A172 (cell line): ENCODE measurements around the gene ANKS3. TPM values are rescaled to one million over a fixed set of nuclear protein-coding genes. Genes with fewer than 3 reads are reported as not detected.

ENCODE experiments used
- DNase-seq: peaks from one replicate; pipeline ENCODE4 v3.0.0-alpha.2; 2015; ENCODE audit warnings: low spot score
- total RNA-seq: library from RNA; depleted of rRNA; stranded (reverse); fragments of >200 nt; shearing (Covaris generic); gene quantifications from 2 replicates; pipeline ENCODE4 v1.2.3, GENCODE V29; 2014

The ANKS3 gene
- total RNA-seq, 1 experiment from 2014 or later, result 19.6 TPM

DNA sequence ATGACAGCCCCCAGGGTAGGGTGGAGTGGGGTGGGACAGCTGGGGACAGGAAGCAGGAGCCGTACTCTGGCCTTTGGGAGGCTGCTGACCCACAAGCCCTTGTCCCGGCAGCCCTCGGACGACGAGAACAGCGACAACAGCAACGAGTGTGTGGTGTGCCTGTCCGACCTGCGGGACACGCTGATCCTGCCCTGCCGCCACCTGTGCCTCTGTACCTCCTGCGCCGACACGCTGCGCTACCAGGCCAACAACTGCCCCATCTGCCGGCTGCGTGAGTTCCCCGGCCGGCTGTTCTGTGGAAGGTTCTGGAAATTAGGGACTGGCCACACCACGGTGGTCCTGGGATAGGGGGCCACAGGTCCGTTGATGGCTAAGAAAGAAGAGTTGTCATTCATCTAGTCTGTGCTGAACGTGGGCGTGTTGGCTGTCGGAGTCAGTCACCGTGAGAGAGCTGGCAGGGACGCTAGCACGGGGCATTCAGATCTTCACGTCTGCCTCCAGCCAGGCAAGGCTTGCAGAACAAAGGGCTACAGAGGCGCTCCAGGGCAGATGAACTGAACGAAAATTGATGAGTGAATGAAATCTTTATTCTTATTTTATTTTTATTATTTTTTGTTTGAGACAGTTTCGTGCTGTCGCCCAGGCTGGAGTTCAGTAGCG is 60.6 kb downstream of the ANKS3 start:
- DNase-seq, result no peak

DNA sequence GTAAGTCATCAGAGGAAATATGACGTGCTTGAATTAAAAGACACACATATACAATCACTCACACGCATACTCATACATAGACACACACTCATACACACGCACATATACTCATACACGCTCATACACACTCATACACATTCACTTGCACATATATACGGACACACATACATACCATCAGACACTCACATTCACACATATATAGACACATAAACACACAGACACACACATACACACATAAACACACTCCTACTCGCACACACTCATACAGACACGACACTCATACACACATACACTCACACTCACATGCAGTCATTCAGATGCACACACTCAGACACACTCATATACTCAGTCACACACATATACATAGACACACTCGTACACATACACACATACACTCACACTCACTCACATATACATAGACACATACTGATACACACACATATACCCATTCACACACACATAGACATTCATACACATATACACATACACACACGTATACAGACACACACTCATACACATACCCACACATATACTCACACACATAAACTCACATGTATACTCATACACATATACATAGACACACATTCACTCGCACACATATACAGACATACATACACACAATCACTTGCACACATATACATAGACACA is 65.6 kb downstream of the ANKS3 start:
- no peak for DNase-seq

DNA sequence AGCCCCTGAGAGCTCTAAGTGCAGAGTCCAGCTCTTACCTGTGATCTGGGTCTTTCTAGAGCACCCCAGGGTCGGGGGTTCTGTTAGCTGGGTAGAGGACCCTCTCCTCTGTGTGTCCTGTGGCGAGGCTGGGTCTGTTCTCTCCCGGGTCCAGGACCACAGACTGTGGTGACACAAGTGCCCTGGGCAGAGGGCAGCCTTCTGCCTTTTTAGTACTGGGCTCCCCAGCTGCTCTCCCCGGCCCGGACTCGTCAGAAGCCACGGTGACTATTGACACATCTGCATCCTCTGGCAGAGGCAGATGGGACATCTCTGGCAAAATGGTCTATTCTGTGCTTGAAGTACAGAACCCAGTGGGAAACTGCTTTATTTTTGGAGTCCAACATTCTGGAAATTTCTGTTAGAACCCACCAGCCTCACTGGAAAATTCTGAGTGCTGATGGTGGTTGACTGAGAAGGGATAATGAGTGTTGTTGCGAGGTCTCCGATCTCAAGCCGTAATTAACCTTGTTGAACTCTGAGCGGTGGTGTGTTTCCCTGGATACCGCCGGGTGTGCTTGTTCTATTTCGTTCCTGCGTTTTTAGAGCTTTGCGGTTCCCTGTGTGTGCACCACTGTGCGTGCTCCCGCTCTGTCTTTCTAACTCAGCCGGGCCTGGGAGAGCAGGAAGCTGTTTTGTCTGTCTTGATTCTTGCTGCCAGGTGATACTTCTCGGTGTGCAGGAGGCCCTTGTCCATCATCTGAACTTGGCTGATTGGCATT is 66.7 kb downstream of the ANKS3 start:
- DNase-seq, result no peak

DNA sequence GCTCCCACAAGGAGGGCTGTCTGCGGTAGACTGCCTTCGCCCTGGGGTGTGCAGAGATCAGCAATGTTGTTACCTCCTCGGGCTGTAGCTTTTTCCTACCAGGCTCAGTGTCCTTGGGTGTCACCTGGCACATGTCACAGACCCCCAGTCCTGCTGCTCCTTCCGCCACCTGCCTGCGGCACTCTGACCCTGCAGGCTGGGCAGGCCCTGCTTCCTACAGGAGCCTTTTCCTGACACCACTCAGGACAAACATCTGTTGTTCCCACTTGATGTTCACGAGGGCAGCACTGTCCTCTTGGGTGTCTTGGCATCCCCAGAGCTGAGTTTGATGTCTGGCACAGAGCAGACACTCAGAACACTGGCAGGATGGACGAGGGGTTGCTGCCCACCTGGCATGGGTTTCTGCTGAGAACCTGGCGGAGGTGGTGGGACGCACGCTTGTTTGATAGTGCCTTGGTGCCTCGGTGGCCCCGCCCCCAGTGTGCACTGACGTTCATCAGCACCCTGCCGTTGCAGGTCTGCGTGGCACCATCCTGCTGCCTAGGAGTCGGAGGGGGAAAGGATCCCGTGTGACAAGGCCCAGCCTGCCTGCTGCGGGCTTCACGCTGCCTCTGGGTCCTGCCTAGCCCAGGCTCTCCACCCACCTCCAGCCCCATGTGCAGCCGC is 67.4 kb downstream of the ANKS3 start:
- DNase-seq, result no peak

DNA sequence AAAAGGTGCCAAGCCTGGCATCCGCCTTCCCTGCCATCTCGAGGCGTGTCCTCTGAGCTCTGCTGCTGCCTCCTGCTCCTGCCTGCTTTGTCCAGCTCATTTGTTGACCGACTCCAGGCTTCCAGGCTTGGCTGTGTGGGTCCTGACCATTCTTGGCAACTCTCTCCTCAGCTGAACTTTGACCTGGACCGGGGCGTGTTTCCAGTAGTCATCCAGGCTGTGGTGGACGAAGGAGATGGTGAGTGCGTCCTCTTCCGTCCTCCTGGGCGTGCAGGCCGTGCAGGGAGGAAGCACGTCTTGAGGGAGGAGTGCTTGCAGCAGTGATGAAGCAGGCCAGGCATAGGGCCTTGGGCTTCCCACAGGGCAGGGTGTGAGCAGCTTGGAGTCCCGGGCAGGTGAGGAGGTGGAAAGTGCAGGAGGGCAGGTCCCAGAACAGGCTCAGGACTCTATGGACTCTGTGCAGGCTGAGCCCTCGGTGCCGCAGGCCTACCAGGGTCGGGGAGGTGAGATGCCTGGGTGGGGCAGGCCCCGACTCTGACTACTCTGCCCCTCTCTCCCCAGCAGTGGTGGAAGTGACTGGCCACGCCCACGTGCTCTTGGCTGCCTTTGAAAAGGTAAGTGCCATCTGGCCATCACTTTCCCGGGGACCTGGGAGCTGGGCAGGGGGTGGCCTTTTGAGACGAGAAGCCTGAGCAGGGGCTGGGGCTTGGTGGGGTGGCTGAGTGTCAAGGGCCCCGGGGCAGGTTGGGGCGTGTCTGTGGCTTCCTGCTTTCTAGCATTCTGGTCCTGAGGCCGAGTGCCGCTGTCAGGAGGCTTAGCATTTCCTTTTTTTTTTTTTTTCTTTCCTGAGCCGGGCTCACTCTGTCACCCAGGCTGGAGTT is 69.3 kb downstream of the ANKS3 start:
- DNase-seq, result peak; percentile 17

DNA sequence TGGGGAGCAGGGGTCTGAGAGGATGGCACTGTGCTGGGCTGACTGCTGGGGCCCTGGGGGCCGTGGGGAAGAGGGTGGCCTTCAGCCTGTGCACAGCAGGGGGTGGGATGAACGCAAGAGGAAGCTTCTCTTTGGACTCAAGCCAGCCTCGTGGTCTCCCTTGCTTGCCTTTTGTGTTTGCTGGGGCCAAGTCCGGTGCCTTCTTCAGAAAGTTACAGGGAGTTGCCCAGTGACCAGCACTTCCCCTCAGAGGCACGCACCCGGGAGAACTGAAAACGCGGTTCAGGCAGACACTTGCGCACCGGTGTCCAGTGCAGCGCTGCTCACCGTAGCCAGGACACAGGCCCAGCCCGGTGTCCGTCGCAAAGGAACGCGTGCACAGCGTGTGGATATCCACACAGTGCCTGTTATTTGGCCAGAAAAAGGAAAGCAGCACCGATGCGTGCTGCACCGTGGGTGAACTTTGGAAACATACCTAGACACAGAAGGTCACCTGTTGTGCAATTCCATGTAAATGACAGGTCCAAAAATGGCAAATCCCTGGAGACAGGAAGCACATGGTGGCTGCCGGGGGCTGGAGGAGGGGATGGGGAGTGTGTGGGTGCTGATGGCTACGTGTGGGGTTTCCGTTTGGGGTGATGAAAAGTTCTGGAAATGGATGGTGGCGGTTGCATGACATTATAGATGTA is 70.2 kb downstream of the ANKS3 start:
- no peak for DNase-seq

DNA sequence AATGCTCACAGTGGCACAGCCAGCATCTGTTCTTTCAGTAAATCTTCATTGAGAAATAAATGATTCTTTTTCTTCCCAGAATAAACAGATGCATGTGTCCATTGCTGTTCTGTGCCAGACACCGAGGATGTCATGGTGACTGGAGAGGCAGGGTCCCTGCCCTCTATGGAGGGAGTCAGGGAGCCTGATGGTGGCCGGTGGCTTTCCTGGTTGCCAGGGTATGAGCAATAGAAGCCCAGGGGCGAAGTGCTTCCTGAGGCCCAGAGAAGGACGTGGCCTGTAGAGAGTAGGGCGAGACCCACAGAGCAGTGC is 70.7 kb downstream of the ANKS3 start:
- no peak for DNase-seq

DNA sequence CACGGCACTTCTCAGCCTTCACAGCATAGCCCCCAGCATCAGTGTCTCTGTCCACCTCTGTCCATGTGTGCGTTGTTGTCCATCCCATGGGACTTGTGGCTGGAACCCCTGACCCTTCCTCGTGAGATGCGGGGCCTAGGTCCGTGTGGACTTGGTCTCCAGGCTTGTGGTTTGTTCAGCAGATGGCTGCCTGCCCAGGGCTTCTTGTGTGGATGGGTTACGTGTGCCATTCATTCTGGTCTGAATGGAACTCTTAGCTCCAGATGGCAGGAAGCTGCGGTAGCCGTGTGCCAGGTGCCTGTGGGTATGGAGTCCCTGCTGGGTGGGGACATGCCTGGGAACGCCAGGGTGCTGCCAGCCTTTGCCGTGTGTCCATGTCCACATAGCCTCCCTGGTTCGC is 72.4 kb downstream of the ANKS3 start:
- DNase-seq, result peak; percentile 85

DNA sequence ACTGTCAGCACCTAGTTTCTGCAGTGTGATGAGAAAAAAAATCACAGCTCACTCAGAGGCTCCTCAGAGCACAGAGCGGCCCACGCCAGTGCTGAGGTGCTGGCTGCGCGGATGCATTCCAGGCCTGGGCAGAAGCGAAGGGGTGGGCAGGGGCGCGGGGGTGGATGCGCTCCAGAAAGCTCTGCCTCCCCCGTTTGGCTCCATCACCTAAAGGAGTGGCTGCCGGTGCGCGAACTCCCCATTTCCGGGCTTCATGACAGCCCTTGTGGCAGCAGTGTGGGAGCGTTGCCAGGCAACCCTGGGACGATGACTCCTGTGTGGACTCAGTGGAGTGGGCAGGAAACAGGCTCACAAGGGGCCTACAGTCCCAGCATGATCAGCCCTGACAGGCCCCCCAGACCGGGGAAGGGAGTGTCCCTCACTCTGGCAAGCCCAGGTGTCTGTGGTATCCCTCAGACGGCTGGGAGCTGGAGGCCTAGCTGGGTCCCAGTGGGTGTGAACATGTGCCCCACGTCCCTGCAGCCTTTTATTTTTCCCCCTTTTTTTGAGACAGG is 73.5 kb downstream of the ANKS3 start:
- DNase-seq, result peak; percentile 86

DNA sequence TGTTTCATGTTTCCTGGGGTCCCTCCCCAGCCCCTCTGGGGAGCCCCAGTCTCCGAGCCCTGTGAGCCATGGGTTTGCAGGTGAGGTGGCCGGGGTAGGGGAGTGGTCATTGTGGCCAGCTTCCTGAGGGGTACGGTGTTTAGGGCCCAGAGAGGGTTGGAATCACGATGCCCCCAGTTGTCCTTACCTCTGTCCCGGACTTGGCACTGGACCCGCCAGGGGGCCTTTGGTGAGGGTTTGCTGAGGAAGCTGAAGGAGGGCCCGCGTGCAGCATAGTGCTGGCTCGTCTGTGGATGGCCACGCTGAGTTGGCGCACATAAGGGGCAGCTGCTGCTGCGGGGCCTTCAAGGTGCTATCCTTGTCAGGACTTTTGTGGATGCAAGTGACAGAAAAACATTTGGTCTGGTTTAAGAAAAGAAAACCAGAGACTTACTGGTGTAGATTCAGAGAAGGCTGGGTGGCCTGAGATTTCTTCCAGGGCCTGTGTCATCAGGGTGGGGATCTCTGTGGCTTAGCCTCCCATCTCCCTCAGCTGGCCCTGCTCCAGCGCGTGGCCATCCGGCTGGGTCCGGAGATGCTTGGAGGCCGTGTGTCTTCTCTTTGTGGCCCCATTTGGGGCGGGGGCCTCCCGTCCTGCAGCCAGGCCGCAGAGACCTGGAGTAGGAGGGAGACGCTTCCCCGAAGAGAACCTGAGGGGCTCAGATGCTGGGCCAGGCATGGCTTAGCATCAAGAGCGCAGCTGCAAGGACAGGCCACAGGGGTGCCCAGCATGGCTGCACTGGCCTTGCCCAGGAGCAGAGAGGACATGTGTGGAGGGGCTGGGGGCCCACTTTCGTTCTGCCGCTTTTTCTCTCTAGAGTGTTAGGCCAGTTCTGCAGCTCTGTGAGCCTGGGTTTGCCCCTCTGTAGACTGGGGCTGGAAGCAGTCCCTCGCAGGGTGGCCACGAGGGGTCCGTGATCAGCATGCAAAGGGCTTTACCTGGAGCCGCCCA is 74.4 kb downstream of the ANKS3 start:
- DNase-seq, result no peak

DNA sequence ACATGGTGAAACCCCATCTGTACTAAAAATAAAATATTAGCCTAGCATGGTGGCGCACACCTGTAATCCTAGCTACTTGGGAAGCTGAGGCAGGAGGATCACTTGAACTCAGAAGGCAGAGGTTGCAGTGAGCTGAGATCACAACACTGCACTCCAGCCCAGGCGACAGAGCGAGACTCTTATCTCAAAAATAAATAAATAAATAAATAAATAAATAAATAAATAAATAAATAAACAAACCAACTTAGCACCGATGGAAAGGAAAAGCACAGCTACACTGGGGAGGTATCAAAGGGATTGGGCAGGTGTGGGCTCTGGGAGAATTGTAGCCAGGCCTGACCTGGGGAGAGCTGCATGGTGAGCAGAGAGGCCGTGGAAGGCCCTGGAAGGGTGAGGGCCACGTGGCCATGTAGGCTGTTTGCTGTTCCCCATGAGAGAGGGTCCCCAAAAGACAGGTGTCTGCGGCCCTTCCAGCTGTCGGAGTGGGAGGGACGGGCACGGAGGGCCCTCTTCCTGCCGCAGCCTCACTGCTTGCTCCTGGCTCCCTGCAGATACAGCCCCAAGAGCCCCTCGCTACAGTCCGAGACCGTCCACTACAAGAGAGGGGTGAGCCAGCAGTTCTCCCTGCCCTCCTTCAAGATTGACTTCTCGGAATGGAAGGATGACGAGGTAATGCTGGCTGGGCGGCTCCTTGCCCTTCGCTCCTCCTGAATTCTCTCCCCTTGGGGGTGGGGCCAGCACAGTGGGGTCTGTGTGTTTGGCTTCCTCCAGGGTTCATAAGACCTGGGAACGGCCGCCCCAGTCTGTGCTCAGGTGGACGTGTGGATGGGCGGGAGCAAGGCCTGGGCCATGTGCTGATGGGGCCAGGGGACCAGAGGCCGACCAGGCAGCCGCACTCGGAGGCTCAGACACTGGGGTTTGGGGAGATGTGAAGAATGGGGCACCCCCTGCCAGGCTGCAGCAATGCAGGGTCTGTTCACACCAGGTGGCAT is 77.1 kb downstream of the ANKS3 start:
- no peak for DNase-seq

DNA sequence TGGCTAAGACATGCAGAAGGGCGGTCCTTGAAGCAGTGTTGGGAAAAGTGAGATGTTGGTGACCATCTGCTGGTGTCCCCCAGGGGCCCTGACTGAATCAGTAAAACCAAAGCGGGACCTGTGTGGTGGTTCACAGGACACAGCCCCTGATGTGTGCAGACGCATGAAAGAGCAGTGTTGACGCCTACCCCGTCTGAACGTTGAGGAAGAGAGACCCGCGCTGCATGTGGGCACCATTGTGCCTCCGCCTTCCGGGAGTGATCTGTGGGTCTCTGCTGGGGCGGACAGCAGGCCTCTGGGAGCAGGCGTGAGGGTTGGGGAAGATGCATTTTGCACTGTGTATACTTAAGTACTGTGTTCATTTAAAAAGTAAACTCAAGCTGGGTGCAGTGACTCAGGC is 77.8 kb downstream of the ANKS3 start:
- DNase-seq, result no peak

DNA sequence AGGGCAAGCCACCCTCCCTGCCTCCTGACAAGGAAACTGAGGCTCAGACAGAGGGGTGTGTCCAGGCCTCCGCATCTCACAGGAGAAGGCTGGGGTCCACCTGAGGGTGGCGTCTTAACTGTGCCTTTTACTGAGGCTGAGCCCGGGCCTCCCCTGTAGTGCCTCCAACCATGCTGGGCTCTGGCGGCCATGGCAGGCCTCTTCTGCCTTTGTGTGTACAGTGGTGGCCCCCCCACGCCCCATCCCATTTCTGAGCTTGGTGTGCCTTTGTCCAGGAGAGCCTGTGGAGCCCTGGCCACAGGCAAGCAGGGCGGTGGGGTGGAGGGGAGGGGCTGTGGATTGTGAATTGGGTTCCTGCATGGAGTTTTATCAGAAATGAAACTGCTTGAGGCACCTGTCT is 78.3 kb downstream of the ANKS3 start:
- DNase-seq, result no peak

DNA sequence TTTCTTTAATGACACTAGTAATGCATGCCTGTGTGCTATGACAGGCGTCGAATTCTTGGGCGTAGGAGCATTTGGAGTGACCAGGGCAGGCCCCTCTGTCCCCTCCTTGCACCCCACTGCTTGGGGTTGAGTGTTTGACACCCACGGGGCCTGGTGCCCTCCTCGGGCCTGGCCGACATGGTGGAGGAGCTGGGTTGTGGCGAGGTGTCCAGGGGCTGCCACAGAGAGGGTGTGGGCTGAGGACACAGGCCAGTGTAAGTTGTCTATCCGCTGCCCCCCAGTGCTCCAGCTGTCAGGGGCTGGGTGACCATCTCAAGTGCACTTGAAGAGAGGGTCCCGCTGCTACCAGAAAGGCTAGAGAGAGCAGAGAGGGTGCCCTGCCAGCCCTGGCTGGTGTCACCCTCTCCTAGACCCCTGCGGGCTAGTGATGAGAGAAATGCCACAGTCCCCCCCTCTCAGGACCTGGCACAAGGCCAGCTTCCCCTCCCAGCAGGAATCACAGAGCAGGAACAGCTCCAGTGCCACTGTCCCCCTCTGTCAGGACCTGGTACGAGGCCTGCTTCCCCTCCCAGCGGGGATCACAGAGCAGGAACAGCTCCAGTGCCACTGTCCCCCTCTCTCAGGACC is 79.0 kb downstream of the ANKS3 start:
- no peak for DNase-seq

DNA sequence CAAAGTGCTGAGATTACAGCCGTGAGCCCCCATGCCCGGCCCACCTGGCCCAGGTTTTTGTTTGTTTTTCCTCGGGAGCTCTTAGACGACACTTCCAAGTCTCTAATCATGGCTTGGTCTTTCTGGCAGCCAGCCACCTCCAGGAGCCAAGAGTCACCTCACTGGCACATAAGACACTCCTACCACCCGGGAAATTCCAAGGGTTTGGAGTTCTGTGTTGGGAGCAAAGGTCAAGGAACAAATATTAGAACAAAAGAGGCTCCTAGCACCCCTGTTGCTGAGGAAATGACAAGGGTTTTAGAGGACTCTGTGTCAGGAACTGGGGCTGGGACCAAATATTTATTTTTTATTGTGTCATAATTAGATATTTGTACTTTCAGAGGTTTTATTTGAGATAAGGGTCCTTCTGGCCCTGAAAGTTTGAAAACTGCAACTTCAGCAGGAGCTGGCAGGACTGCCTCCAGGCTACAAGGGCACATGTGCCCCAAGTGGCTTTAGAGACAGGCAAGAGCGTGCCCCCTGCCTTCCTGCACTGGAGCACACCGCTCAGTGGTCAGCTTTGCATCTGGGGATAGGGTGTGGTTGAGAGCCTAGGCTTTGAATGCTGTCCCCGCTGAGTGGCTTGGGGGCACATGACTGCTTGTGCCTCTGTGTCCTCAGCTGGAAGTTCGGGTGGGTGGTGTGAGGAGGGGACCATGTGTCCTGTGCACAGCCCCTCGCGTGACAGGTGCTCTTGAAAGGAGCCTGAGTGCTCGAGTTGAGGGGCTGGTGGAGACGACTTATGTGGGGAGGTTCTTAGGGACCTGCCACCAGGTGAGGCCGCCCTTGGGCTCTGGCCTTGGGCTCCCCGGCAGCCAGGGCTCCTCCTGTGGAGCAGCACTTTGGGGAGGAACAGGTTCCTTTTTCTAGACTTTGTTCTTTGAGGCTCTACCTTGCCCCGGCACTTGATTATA is 79.8 kb downstream of the ANKS3 start:
- no peak for DNase-seq

DNA sequence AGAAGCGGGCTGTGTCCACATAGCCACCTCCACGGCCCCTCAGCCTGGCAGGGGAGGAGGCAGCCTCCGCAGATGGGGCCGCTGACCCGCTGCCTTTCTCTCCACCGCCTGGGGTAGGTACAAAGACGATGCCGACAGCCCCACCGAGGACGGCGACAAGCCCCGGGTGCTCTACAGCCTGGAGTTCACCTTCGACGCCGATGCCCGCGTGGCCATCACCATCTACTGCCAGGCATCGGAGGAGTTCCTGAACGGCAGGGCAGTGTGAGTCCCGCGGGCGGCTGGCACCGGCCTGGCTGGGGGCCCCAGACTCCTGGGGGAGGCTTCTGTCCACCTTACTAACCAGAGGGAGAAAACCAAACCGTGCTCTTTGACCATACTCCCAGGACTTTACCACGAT is 81.5 kb downstream of the ANKS3 start:
- no peak for DNase-seq

DNA sequence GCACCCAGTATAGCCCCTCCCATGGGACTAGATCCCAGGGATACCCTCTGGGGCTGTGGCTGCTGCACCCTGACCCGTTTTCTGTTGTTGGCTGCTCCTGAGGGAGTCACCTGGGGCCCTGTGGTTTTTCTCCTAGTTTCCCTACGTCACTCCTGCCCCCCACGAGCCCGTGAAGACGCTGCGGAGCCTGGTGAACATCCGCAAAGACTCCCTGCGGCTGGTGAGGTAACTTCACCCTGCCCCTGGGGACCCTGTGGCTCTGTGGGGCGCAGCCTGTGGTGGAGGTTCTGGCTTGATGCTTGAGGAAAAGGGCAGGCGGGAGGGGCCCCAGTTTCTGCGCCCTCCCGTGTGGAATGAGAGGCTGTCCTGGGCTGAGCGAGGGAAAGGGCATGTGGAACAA is 82.2 kb downstream of the ANKS3 start:
- no peak for DNase-seq
